HG03095 (cell line): ENCODE results near the gene PSAP.
A peak's percentile ranks its signal among the peaks of the same experiment; 100 is the strongest.

Experiments
- ATAC-seq: cut with Tn5 transposase; IDR thresholded peaks from one replicate; pipeline ENCODE4 v1.9.1; 2021; ENCODE audit warnings: moderate library complexity; ENCODE audit not compliant: unreplicated experiment

PSAP gene

DNA sequence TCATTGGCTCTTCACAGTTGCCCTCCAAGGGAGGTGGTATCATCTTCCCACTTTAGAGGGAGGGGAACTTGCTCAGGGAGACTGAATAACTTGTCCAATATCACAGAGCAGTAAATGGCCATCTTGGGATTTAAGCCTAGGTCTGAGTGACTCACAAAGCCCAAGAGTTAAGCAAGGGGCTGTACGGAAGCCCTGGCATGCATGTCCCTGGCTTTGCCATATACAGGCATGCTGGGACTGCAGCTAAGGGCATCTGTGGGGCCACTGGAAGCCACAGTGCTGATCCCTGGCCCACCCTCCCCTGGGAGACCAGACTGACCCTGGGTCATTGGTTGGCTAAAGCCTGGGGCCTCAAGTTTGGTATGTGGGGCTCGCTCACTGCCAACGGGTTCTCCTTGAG is 80.8 kb downstream of the PSAP start:
- ATAC-seq, result no peak

DNA sequence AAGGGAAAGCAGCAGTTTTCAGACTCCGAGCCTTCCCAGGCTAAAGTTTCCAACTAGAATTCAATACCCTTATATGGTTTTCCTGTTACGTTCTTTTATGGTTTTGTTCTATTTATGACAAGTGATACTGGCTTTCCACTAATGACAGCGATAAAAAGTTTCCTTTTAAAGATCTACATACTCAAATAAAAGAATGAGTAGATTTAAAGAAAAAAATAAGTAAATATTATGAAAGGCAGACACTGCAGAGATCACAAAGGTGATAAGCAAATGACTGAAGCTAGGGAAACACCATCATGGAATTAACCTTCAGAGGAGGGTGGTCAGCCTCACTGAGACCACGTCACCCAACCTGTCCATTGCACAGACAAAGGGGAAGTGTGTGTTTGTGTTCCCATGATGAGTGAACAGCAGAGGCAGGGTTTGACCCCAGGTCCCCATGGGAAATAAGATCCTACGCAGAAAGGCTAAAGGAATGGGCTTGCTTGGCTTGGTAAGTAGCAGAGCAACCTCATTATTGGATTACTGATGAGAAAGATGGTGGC is 81.7 kb downstream of the PSAP start:
- peak; percentile 12 for ATAC-seq

- ATAC-seq, result no peak
Measured at GRCh38 chr10:71767420-71768035, 83.5 kb downstream of the PSAP start.

DNA sequence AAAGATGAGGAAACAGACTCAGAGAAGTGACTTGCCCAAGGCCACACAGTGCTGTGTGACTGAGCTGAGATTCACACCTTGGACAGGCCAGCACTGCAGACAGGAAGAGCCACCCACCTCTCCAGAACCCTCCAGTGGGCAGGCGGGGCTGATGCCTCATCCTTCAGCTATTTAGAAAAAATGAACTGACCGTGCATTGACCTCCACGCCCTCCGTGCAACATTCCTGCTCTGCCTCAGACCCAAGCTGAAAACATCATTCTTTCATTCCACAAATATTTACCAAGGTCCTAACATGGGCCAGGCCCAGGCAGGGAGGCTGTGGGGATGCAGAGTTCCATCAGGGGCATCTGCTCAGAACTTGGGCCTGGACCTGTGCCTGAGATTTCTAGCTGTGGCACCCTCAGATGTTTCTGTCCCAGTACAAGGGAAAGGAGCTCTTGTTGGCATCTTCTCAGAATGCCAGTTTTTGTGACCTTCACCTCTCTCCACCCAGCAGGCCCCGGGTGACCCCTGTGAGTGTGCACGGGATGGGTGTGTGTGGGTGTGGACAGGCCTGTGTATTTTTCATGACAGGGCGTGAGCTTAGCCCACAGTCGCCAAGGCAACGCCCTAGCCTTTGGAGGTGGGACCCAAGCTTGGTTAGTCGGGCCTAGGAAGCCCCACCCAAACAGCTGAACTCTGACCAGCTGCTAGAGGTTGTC is 84.2 kb downstream of the PSAP start:
- no peak for ATAC-seq
